IPS-18c (cell line): Measurements from ENCODE around the gene ZNF750.

Experiments used
- H3K4me3 ChIP-seq: 2 replicates; pipeline ENCODE4 v1.7.0; 2013; ENCODE audit warnings: low read depth, mild to moderate bottlenecking, low read length, moderate library complexity; ENCODE audit not compliant: insufficient read depth
- H3K9me3 ChIP-seq: one replicate; pipeline ENCODE4 v1.6.1; 2013; ENCODE audit warnings: mild to moderate bottlenecking, low read length, moderate library complexity; ENCODE audit not compliant: control insufficient read depth, insufficient read depth

Gene ZNF750

GRCh38 chr17:82863941-82864712, 24.3 kb upstream of the ZNF750 start:
- H3K9me3 ChIP-seq, result no peaks in the 10 kb centered on the region
- H3K4me3 ChIP-seq, result no peak overlapping the region

DNA sequence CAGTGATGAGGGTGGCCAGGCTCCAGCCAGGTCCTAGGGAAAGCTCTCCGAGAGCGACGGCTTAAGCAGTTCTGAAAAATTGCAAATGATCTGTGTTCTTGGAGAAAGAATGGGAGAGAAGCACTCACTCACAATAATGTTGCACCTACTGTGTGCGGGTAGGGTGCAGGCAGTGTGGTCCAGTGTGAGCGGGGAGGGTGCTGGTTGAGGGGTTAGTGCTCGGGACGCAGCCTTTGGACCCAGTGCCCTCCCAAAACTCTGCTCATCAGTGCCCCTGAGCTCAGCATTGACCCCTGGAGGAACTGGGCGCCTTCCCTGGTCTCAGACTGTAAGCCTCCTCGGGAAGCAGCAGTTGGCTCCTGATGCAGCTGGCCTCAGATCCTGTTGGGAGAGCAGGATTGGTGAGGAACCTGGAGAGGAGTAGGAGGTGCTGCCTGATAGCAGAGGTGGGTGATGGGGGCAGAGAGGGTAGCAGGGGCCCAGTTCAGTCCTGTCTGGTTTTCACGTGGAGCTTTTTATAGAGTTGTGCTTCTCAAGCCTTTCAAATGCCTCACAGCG, 23.6 kb upstream of the ZNF750 start:
- H3K4me3 ChIP-seq, result no peak overlapping the region; the same call in 1 of the 2 replicates
- H3K9me3 ChIP-seq, result no peaks in the 10 kb centered on the region

GRCh38 chr17:82862737-82863382, 23.0 kb upstream of the ZNF750 start:
- Histone ChIP-seq H3K4me3 (no peak overlapping the region), H3K9me3 (no peaks in the 10 kb centered on the region)

DNA sequence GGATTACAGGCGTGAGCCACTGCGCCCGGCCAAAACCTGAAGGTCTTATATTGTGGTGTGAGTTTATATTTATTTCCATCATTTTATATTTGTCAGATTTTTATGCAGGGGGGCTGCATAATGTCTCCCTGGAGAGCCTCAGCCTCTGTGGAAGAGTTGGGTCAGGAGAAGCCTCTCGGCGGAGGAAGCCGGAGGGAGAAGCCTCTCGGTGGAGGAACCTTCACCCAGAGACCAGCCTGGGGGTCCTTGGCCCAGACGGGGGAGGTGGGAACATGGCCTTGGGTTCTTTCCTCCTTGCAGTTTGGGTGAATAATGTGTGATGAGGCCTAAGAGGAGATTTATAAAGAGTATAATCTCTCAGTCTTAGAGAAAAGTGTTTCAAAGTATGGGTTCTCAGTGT, 22.4 kb upstream of the ZNF750 start:
- Histone ChIP-seq H3K4me3 (no peak overlapping the region), H3K9me3 (no peaks in the 10 kb centered on the region)

DNA sequence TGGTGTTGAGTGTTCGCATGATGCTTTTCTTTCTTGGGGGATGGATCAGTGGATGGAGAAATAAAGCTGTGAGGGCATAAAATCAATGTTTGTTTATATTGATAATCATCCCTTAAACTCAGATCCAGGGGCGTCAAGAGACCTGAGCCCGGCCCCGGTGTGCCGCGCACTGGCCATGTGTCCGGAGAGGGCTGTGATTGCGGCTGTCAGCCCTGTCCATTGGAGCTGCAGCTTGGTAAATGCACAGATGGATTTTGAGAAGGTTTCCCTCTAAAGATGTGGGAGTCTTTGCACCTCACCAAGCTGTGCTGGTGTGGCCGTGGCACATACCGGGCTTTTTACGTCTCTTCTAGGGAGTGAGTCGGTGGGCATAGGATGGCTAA, 21.6 kb upstream of the ZNF750 start:
- Histone ChIP-seq H3K4me3 (no peak overlapping the region), H3K9me3 (no peaks in the 10 kb centered on the region)

DNA sequence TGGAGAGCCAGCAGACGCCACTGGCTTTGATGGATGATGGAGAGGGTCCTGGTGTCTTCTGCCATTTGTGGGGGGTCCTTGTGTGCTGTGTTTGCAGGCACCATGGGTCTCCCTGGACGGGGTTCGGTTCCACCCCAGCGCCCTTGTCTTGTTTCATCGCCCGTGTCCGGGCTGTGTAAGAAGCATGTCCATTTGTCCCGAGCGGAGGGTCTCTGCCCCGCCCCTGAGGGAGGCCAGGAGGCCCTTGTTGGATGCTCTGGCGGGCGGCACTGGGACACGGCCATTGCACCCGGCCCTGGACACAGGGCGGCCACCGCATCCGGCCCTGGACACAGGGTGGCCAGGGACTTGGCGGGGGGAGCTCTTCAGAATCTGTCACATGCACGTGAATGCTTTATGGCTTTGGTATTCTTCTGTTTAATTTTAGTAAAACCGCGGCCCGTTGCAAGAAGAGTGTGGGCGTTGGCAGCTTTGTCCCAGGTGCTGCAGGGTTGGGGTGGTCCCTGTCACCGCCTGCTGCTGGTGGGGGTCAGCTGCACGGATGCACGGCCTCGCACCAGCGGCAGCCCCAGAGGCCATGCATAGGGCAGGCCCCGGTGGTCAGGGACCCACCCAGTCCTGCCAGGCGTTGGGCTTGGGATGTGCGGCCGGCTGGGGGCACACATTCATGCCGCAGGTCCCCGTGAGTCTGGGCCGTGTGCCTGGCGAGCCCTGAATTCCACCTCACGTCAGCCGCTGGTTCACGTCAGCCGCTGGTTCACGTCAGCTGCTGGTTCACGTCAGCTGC, 21.0 kb upstream of the ZNF750 start:
- no peak overlapping the region for H3K4me3 ChIP-seq
- no peaks in the 10 kb centered on the region for H3K9me3 ChIP-seq

GRCh38 chr17:82859431-82860403, 19.9 kb upstream of the ZNF750 start:
- H3K9me3 ChIP-seq, result no peaks in the 10 kb centered on the region
- no peak overlapping the region for H3K4me3 ChIP-seq

DNA sequence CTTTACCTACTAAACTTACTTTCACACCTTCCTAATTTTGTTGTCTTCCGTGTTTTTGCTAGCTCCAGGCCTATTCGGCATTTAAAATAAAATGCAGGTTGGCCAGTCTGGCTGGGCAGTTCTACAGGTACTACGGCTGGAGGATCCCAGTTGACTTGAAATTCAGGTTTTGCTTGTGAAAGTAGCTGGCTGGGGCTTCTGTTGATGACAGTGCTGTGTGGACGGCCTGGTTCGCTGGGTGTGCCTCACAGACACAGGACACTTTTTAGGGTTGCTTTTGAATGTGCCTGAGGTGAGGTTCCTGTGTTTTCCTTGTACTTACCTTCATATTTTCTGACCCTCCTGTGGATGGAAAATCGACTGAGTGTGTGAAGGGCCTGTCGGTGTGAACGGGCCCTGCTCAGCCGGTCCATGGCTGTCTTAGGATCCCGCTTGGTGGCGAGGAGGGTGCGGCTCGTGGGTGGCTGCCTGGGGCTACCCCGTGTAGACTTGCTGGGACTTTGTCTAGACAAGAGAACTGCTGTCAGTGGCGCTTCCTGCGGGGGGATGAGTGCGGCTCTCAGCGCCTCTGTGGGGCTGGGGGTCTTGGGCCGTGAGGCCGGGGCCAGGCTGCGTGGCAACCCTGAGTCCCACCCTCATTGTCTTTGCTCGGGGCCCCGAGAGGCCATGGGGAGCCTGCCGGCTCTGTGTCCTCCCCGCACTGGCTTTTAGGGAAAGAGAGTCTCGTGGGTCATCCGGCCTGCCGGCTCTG, 18.7 kb upstream of the ZNF750 start:
- Histone ChIP-seq H3K9me3 (no peaks in the 10 kb centered on the region), H3K4me3 (no peak overlapping the region)

GRCh38 chr17:82856361-82856760, 16.5 kb upstream of the ZNF750 start:
- Histone ChIP-seq H3K9me3 (no peaks in the 10 kb centered on the region), H3K4me3 (no peak overlapping the region)

GRCh38 chr17:82854226-82854625, 14.4 kb upstream of the ZNF750 start:
- Histone ChIP-seq H3K4me3 (no peak overlapping the region), H3K9me3 (peaks cover under 1% of the 10 kb centered on the region)

- Histone ChIP-seq H3K9me3 (peaks cover 2% of the 10 kb centered on the region), H3K4me3 (no peak overlapping the region)
These were observed 11.6 kb upstream of the ZNF750 start for GRCh38 chr17:82851381-82851780.

- H3K4me3 ChIP-seq, result no peak overlapping the region
- H3K9me3 ChIP-seq, result peaks cover 2% of the 10 kb centered on the region
These were observed 9.5 kb upstream of the ZNF750 start for GRCh38 chr17:82849076-82849945.

DNA sequence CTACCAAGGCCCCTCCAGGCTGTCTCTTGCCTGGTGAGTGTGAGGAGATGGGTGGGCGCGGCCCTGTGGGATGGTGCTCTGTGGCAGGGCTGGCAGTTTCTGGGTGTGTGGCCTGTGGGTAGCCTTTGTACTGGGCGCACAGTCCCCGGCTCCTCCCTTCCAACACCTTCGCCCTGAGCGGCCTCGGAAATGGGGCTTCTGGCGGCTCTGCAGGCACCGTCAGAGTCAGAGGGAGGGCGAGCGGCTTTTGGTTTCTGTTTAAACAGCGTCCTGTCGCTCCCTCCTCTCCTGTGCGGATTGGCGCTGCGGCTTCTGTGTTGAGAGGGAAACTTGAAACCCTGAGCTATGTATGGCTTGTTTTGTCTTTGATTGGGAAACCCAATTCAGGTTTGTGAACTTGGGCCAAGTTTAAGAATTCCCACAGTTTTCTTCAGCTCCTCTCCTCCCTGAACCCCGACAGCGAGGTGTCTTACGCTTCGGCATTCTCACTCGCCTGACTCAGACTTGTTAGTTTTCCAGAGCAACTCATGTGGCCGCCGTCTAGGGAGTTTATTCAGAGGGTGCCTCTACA, 8.3 kb upstream of the ZNF750 start:
- Histone ChIP-seq H3K4me3 (no peak overlapping the region), H3K9me3 (peaks cover 2% of the 10 kb centered on the region)

DNA sequence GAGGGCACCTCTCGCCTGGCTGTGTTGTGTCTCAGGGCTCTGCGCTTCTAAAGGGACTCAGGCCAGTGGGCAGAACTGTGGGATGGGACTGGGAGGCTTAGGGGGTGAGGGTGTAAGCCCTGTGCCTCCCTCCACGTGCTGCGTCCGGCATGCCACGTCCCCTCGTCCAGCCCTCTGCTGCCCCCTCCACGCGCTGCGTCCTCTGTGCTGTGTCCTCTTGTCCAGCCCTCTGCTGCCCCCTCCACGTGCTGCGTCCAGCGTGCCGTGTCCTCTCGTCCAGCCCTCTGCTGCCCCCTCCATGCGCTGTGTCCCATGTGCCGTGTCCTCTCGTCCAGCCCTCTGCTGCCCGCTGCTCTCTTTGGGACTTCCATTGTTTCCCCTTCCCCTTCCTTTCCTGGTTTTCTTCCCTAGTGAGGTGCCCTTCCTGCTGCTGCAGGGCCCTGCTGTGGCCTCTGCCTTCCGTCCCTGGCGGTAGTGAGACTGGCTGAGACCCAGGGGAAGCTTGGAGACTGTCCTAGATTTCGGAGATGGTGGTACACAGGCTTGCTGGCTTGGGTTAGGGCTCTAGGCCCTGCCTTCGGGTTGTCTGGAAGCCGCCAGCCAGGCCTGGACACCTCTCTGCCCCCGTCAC, 6.4 kb upstream of the ZNF750 start:
- H3K4me3 ChIP-seq, result no peak overlapping the region
- peaks cover 2% of the 10 kb centered on the region for H3K9me3 ChIP-seq
